Measurements from ENCODE around the gene PDXP.
A peak's percentile ranks its signal among the peaks of the same experiment; 100 is the strongest.
"Not testable (repeated sequence)": the region's sequence is repeated elsewhere in the genome, so short reads cannot be mapped to it uniquely, and the experiment has no call there.

The PDXP gene

DNA sequence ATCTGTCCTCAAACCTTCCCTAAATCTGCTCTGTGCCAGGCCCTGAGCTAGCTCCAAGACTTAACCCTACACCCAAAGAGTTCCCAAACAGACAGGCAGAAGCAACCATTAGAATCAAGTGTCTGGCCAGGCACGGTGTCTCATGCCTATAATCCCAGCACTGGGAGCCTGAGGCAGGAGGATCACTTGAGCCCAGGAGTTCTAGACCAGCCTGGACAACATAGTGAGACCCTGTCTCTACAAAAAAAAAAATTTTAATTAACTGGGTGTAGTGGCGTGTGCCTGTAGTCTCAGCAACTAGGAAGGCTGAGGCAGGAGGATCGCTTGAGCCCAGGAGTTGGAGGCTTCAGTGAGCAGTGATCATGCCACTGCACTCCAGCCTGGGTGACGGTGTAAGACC, 1.9 kb upstream of the PDXP start:
- H3K4me1 ChIP-seq (ENCODE audit: control insufficient read depth, insufficient read depth, low read length), result peaks cover 32% of the 10 kb centered on the region
- not testable (repeated sequence) for H3K9ac ChIP-seq (ENCODE audit: low read depth, low read length); H3K36me3 ChIP-seq (ENCODE audit: insufficient read depth, low read length); H3K9me3 ChIP-seq (replicated peaks; ENCODE audit: low read length); H3K4me2 ChIP-seq (ENCODE audit: low read length); H3K4me3 ChIP-seq (ENCODE audit: low read length); H3K27me3 ChIP-seq (ENCODE audit: control insufficient read depth, insufficient read depth, low read length)

- Histone ChIP-seq H3K4me2 (ENCODE audit: low read length) (peak overlapping the region; percentile 86), H3K36me3 (ENCODE audit: insufficient read depth, low read length) (no peaks in the 10 kb centered on the region), H3K9me3 (replicated peaks; ENCODE audit: low read length) (no peaks in the 10 kb centered on the region), H3K9ac (ENCODE audit: low read depth, low read length) (peak overlapping the region; percentile 70), H3K4me1 (ENCODE audit: control insufficient read depth, insufficient read depth, low read length) (peaks cover 39% of the 10 kb centered on the region), H3K4me3 (ENCODE audit: low read length) (peak overlapping the region; percentile 73), H3K27me3 (ENCODE audit: control insufficient read depth, insufficient read depth, low read length) (no peaks in the 10 kb centered on the region)
Observed at GRCh38 chr22:37657590-37658132, 862 bp upstream of the PDXP start.

DNA sequence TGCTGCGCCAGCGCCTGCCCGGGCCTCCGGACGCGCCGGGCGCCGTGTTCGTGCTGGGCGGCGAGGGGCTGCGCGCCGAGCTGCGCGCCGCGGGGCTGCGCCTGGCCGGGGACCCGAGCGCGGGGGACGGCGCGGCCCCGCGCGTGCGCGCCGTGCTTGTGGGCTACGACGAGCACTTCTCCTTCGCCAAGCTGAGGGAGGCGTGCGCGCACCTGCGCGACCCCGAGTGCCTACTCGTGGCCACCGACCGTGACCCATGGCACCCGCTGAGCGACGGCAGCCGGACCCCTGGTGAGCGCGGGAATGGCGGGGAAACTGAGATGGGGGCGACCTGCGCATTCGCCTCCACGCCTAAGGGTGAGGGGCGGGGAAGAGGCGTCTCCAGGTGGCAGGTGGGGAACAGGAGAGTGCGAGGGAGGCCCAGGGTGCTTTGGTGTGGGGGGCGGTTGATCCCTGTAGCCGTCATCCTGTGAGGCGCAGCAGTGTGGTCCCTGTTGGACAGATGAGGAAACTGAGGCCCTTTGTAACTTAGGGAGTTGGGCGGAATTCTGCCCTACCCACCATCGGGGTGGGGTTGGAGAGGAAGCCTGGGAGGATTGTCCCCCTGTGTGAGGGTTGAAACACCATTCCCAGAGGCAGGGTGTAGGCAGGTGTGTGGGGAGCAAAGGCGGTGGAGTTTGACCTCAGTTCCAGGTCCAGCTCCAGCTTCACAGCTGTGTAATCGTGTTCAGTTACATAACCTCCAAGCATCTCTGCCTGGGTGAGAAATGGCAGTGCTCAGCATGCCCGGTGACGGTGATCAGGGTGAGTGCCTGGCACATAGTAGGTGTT, 758 bp downstream of the PDXP start:
- H3K36me3 ChIP-seq (ENCODE audit: insufficient read depth, low read length), result no peaks in the 10 kb centered on the region
- peak overlapping the region; percentile 79 for H3K9ac ChIP-seq (ENCODE audit: low read depth, low read length)
- H3K9me3 ChIP-seq (replicated peaks; ENCODE audit: low read length), result no peaks in the 10 kb centered on the region
- H3K4me1 ChIP-seq (ENCODE audit: control insufficient read depth, insufficient read depth, low read length), result peaks cover 51% of the 10 kb centered on the region
- H3K4me3 ChIP-seq (ENCODE audit: low read length), result peak overlapping the region; percentile 82
- H3K4me2 ChIP-seq (ENCODE audit: low read length), result peak overlapping the region; percentile 96
- H3K27me3 ChIP-seq (ENCODE audit: control insufficient read depth, insufficient read depth, low read length), result no peaks in the 10 kb centered on the region

DNA sequence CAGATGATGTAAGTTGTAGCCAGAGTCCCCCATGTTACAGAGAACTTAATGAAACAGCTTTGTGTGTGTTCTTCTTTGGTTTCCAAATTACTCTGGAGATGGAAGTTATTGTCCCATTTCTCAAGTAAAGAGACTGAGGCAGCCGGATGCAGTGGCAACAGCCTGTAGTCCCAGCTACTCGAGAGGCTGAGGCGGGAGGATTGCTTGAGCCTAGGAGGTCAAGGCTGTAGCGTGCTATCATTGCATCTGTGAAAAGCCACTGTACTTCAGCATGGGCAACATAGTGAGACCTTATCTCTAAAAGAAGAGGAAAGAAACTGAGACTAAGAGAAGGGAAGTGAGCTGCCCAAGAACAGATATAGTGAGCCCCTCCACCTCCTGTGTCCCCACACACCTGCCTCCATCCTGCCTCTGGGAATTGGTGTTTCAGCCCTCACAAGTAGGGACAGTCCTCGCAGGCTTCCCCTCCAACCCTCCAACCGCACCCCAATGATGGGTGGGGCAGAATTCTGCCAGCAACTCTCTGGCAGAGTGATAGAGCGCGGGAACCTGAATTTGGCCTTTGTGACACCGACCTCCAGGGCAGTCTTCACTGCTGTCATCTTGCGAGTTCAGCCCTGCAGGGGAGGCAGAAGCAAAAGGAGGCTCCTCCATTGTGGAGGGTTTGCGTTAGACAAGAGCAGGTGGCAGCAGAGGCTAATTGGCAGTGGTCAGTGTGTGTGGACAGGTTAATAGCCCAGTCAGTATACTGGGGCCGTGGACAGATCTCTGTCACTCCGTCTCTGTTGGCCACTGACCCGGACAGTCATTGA, 1.6 kb downstream of the PDXP start:
- H3K36me3 ChIP-seq (ENCODE audit: insufficient read depth, low read length), result no peaks in the 10 kb centered on the region
- no peaks in the 10 kb centered on the region for H3K9me3 ChIP-seq (replicated peaks; ENCODE audit: low read length)
- peak overlapping the region; percentile 82 for H3K4me3 ChIP-seq (ENCODE audit: low read length)
- no peak overlapping the region for H3K9ac ChIP-seq (ENCODE audit: low read depth, low read length)
- peak overlapping the region; percentile 96 for H3K4me2 ChIP-seq (ENCODE audit: low read length)
- no peaks in the 10 kb centered on the region for H3K27me3 ChIP-seq (ENCODE audit: control insufficient read depth, insufficient read depth, low read length)
- peaks cover 57% of the 10 kb centered on the region for H3K4me1 ChIP-seq (ENCODE audit: control insufficient read depth, insufficient read depth, low read length)

DNA sequence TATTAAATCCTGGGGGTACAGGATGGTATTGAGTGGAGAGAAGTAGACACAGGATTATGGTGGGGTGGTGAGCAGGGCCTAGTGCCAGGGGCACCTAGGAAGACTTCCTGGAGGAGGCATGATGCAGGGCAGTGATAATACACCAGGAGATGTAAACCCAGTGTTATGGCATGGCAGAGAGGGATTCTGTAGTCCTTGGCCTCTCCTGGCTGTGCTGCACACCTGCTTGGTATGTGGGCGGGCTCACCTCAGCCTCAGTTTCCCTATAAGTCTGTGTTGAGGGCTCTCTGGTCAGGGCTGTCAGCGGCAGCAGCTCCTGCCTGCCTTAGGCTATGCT, 2.2 kb downstream of the PDXP start:
- H3K9ac ChIP-seq (ENCODE audit: low read depth, low read length), result no peak overlapping the region
- no peaks in the 10 kb centered on the region for H3K27me3 ChIP-seq (ENCODE audit: control insufficient read depth, insufficient read depth, low read length)
- no peaks in the 10 kb centered on the region for H3K9me3 ChIP-seq (replicated peaks; ENCODE audit: low read length)
- H3K4me3 ChIP-seq (ENCODE audit: low read length), result no peak overlapping the region
- peaks cover 2% of the 10 kb centered on the region for H3K36me3 ChIP-seq (ENCODE audit: insufficient read depth, low read length)
- H3K4me1 ChIP-seq (ENCODE audit: control insufficient read depth, insufficient read depth, low read length), result peaks cover 57% of the 10 kb centered on the region
- peak overlapping the region; percentile 96 for H3K4me2 ChIP-seq (ENCODE audit: low read length)

DNA sequence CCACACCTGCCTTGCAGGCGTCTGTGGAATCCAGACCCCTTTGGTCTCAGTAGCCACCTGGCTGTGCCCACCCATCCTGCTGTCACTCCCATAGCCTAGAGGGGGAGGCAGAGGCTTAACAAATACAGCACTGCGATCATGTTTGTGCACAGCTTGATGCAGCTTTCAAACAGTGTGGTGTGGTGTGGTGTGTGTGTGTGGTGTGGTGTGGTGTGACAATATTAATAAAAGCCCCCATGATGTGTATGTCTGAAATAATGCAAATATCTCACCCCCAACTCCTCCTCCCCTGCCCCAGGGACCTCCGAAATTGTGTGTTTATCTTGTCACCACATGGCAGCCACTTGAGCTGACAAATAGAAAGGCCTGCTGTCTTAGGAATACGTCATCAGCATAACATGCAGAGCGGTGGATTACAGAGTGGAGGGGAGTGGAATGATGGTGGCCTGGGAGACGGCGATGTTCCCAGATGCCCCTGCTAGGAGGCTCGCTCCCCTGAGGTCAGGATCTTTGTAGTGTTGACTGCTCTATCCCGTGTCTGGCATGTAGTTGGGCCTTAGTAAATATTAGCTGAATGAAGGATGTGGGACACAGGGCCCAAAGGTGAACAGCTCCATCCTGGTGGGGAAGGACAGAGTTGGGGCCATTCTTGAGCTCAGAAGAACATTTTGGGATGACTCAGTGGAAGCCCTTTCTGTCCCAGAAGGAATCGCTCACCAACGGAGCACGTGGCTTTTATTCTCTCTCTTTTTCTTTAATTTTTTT, 2.8 kb downstream of the PDXP start:
- Histone ChIP-seq H3K27me3 (ENCODE audit: control insufficient read depth, insufficient read depth, low read length) (no peaks in the 10 kb centered on the region), H3K4me3 (ENCODE audit: low read length) (peak overlapping the region; percentile 38), H3K9ac (ENCODE audit: low read depth, low read length) (peak overlapping the region; percentile 51), H3K4me1 (ENCODE audit: control insufficient read depth, insufficient read depth, low read length) (peaks cover 57% of the 10 kb centered on the region), H3K4me2 (ENCODE audit: low read length) (peak overlapping the region; percentile 96), H3K9me3 (replicated peaks; ENCODE audit: low read length) (no peaks in the 10 kb centered on the region), H3K36me3 (ENCODE audit: insufficient read depth, low read length) (peaks cover 8% of the 10 kb centered on the region)

DNA sequence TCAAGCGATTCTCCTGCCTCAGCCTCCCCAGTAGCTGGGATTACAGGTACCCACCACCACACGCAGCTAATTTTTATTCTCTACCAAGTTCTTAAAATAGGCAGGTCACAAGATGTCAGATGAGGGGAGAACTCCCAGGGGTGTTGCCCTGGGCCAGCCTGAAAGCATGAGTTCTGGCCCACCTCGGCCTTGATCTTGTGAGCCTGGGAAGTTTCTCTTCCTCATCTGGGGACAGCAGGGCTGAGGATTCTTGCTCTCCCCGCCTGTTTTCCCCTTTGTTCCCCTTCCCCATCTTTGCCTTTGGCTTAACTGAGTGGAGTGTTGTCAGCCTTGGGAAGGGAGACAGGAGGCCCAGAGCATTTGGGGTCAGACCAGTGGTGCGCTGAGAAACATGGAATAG, 3.5 kb downstream of the PDXP start:
- no peaks in the 10 kb centered on the region for H3K27me3 ChIP-seq (ENCODE audit: control insufficient read depth, insufficient read depth, low read length)
- H3K9ac ChIP-seq (ENCODE audit: low read depth, low read length), result no peak overlapping the region
- H3K9me3 ChIP-seq (replicated peaks; ENCODE audit: low read length), result no peaks in the 10 kb centered on the region
- H3K4me1 ChIP-seq (ENCODE audit: control insufficient read depth, insufficient read depth, low read length), result peaks cover 57% of the 10 kb centered on the region
- H3K4me2 ChIP-seq (ENCODE audit: low read length), result no peak overlapping the region
- H3K4me3 ChIP-seq (ENCODE audit: low read length), result no peak overlapping the region
- H3K36me3 ChIP-seq (ENCODE audit: insufficient read depth, low read length), result peaks cover 12% of the 10 kb centered on the region

DNA sequence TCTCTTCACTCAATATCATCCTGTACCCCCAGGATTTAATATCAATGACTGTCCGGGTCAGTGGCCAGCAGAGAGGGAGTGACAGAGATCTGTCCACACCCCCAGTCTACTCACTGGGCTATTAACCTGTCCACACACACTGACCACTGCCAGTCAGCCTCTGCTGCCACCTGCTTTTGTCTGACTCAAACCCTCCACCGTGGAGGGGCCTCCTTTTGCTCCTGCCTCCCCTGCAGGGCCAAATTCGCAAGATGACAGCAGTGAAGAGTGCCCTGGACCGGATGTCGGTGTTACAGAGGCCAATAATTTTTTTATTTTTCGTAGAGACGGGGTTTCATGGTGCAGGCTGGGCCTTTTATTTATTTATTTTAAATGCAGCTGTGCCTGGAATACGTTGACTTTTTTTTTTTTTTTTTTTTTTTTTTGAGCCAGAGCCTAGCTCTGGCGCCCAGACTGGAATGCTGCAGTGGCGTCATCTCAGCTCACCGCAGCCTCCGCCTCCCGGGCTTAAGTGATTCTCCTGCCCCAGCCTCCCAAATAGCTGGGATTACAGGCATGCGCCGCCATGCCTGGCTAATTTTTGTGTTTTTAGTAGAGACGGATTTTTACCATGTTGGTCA, 5.1 kb downstream of the PDXP start:
- Histone ChIP-seq H3K4me3 (ENCODE audit: low read length) (no peak overlapping the region), H3K9me3 (replicated peaks; ENCODE audit: low read length) (no peaks in the 10 kb centered on the region), H3K4me2 (ENCODE audit: low read length) (peak overlapping the region; percentile 32), H3K27me3 (ENCODE audit: control insufficient read depth, insufficient read depth, low read length) (no peaks in the 10 kb centered on the region), H3K4me1 (ENCODE audit: control insufficient read depth, insufficient read depth, low read length) (peaks cover 56% of the 10 kb centered on the region), H3K9ac (ENCODE audit: low read depth, low read length) (peak overlapping the region; percentile 25), H3K36me3 (ENCODE audit: insufficient read depth, low read length) (peaks cover 12% of the 10 kb centered on the region)

DNA sequence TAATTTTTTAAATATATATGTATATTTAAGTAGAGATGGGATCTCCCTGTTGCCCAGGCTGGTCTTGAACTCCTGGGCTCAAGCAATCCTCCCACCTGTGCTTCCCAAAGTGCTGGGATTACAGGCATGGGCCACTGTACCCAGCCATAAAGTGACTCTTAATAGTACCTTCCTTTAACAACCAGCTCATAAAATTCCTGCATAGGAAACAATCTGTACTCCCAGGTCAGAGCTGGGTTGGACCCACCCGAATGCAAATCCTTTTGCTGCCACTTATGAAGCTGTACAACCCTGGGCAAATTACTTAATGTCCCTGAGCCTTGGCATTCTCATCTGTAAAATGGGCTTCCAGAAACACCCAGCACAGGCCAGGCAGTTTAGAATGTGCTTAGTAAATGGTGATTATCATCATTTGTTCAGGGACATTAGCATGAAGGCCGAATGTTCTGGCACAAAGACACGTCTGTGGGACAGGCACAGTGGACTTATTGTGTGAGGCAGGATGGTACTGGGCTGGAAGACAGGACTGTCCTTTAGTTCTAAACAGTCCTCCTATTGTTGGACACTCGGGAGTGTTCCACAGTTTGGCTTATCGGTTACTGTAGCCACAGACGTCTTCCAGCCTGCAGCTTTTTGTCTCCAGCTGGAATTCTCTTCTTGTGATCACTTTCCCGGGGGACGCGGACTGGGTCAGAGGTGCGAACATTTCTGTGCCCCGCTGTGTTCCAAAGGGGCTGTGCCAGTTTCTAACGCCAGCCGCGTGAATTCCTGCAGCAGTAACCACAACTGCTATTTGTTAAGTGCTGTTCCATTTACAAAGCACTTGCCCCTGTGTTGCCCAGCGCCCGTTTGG, 6.0 kb downstream of the PDXP start:
- H3K9ac ChIP-seq (ENCODE audit: low read depth, low read length), result no peak overlapping the region
- peaks cover 53% of the 10 kb centered on the region for H3K4me1 ChIP-seq (ENCODE audit: control insufficient read depth, insufficient read depth, low read length)
- no peaks in the 10 kb centered on the region for H3K9me3 ChIP-seq (replicated peaks; ENCODE audit: low read length)
- H3K4me2 ChIP-seq (ENCODE audit: low read length), result no peak overlapping the region
- no peak overlapping the region for H3K4me3 ChIP-seq (ENCODE audit: low read length)
- peaks cover 12% of the 10 kb centered on the region for H3K36me3 ChIP-seq (ENCODE audit: insufficient read depth, low read length)
- H3K27me3 ChIP-seq (ENCODE audit: control insufficient read depth, insufficient read depth, low read length), result no peaks in the 10 kb centered on the region

DNA sequence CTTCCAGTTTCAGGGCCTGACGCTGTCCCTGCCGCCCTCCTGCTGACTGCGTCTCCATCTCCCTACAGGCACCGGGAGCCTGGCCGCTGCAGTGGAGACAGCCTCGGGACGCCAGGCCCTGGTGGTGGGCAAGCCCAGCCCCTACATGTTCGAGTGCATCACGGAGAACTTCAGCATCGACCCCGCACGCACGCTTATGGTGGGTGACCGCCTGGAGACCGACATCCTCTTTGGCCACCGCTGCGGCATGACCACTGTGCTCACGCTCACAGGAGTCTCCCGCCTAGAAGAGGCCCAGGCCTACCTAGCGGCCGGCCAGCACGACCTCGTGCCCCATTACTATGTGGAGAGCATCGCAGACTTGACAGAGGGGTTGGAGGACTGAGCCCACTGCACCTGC, 7.0 kb downstream of the PDXP start:
- Histone ChIP-seq H3K9ac (ENCODE audit: low read depth, low read length) (no peak overlapping the region), H3K4me1 (ENCODE audit: control insufficient read depth, insufficient read depth, low read length) (peaks cover 43% of the 10 kb centered on the region), H3K9me3 (replicated peaks; ENCODE audit: low read length) (no peaks in the 10 kb centered on the region), H3K4me3 (ENCODE audit: low read length) (no peak overlapping the region), H3K36me3 (ENCODE audit: insufficient read depth, low read length) (peaks cover 12% of the 10 kb centered on the region), H3K27me3 (ENCODE audit: control insufficient read depth, insufficient read depth, low read length) (no peaks in the 10 kb centered on the region), H3K4me2 (ENCODE audit: low read length) (no peak overlapping the region)

All from skeletal muscle satellite cell (primary cell).